Measurements from ENCODE around the gene DIRAS1.
"Not testable (repeated sequence)": the region's sequence is repeated elsewhere in the genome, so short reads cannot be mapped to it uniquely, and the experiment has no call there.

GRCh38 chr19:2713170-2713569, 8.0 kb downstream of the DIRAS1 start:
- not testable (repeated sequence) for TF ChIP-seq JUN (IDR thresholded peaks at IDR 0.05; ENCODE audit: low read depth, low read length); CTCF (IDR thresholded peaks at IDR 0.05; ENCODE audit: control extremely low read depth in 1 of 3, insufficient read depth in 1 of 3, low read depth in 1 of 3, low read length in 3 of 3); MAX (IDR thresholded peaks at IDR 0.05); EP300 (IDR thresholded peaks at IDR 0.05; ENCODE audit: borderline replicate concordance in 1 of 2, low read depth in 2 of 2, low read length in 2 of 2); POLR2AphosphoS5 (IDR thresholded peaks at IDR 0.05; ENCODE audit: low read depth, low read length); CHD2 (IDR thresholded peaks at IDR 0.05; ENCODE audit: low read length); POLR2A (IDR thresholded peaks at IDR 0.05; ENCODE audit: control extremely low read depth in 1 of 2, low read depth in 2 of 2, low read length in 2 of 2)

Measured in H1 (cell line).